WERI-Rb-1 (cell line): ENCODE results near the gene S100B.
"Not testable (repeated sequence)": the region's sequence is repeated elsewhere in the genome, so short reads cannot be mapped to it uniquely, and the experiment has no call there.

Experiments
- DNase-seq: peaks from one replicate; pipeline ENCODE4 v3.0.0-alpha.2; 2020
- H3K27ac ChIP-seq: fragments of 250-450 bp; sonication (Bioruptor Pico); 2 replicates; pipeline ENCODE4 v1.5.1; 2020; ENCODE audit warnings: mild to moderate bottlenecking, moderate library complexity
- H3K27me3 ChIP-seq: fragments of 250-450 bp; sonication (Bioruptor Pico); 2 replicates; pipeline ENCODE4 v1.5.1; 2021; ENCODE audit warnings: mild to moderate bottlenecking, low read depth, moderate library complexity; ENCODE audit not compliant: insufficient read depth, severe bottlenecking
- H3K36me3 ChIP-seq: fragments of 250-450 bp; sonication (Bioruptor Pico); 2 replicates; pipeline ENCODE4 v1.5.1; 2020; ENCODE audit warnings: mild to moderate bottlenecking, moderate library complexity
- H3K4me3 ChIP-seq: 2 replicates; pipeline ENCODE4 v1.5.1; 2011; ENCODE audit warnings: low read depth, mild to moderate bottlenecking, control low read depth, low read length
- H3K9me3 ChIP-seq: fragments of 250-450 bp; sonication (Bioruptor Pico); 2 replicates; pipeline ENCODE4 v1.5.1; 2021; ENCODE audit warnings: mild to moderate bottlenecking, moderate library complexity; ENCODE audit not compliant: severe bottlenecking
- TF ChIP-seq, protein P1 (sequence below): IDR thresholded peaks from 2 replicates; pipeline ENCODE4 v1.5.1; 2011; ENCODE audit warnings: low read depth, mild to moderate bottlenecking, control low read depth, inconsistent platforms, low read length

The S100B gene

GRCh38 chr21:46581780-46582307 lies 23.0 kb downstream of the S100B start:
- no peak overlapping the region for H3K27ac ChIP-seq
- no peak overlapping the region for H3K4me3 ChIP-seq
- no peak for DNase-seq
- TF ChIP-seq, protein P1, sequence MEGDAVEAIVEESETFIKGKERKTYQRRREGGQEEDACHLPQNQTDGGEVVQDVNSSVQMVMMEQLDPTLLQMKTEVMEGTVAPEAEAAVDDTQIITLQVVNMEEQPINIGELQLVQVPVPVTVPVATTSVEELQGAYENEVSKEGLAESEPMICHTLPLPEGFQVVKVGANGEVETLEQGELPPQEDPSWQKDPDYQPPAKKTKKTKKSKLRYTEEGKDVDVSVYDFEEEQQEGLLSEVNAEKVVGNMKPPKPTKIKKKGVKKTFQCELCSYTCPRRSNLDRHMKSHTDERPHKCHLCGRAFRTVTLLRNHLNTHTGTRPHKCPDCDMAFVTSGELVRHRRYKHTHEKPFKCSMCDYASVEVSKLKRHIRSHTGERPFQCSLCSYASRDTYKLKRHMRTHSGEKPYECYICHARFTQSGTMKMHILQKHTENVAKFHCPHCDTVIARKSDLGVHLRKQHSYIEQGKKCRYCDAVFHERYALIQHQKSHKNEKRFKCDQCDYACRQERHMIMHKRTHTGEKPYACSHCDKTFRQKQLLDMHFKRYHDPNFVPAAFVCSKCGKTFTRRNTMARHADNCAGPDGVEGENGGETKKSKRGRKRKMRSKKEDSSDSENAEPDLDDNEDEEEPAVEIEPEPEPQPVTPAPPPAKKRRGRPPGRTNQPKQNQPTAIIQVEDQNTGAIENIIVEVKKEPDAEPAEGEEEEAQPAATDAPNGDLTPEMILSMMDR, result no peak
- H3K27me3 ChIP-seq, result no peaks in the 10 kb centered on the region
- H3K36me3 ChIP-seq, result peaks cover 5% of the 10 kb centered on the region; the same call in 1 of the 2 replicates
- peaks cover 31% of the 10 kb centered on the region for H3K9me3 ChIP-seq

GRCh38 chr21:46579394-46579793 lies 25.5 kb downstream of the S100B start:
- not testable (repeated sequence) for DNase-seq, H3K4me3 ChIP-seq, H3K36me3 ChIP-seq, H3K27ac ChIP-seq, H3K27me3 ChIP-seq
- H3K9me3 ChIP-seq, result peaks cover 23% of the 10 kb centered on the region

DNA sequence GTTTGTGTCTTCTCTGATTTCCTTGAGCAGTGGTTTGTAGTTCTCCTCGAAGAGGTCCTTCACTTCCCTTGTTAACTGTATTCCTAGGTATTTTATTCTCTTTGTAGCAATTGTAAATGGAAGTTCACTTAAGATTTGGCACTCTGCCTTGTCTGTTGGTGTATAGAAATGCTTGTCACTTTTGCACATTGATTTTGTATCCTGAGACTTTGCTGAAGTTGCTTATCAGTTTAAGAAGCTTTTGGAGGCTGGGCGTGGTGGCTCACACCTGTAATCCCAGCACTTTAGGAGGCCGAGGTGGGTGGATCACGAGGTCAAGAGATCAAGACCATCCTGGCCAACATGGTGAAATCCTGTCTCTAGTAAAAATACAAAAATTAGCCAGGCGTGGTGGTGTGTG lies 27.1 kb downstream of the S100B start:
- peaks cover 19% of the 10 kb centered on the region for H3K9me3 ChIP-seq
- H3K27ac ChIP-seq, H3K36me3 ChIP-seq, H3K27me3 ChIP-seq, H3K4me3 ChIP-seq, DNase-seq: not testable (repeated sequence)

- Histone ChIP-seq H3K4me3 (no peak overlapping the region), H3K36me3 (peaks cover 21% of the 10 kb centered on the region), H3K27ac (no peak overlapping the region), H3K27me3 (no peaks in the 10 kb centered on the region), H3K9me3 (no peaks in the 10 kb centered on the region)
- DNase-seq, result no peak
- TF ChIP-seq, protein P1, result no peak
These were observed 32.0 kb downstream of the S100B start for GRCh38 chr21:46572850-46573249.

DNA sequence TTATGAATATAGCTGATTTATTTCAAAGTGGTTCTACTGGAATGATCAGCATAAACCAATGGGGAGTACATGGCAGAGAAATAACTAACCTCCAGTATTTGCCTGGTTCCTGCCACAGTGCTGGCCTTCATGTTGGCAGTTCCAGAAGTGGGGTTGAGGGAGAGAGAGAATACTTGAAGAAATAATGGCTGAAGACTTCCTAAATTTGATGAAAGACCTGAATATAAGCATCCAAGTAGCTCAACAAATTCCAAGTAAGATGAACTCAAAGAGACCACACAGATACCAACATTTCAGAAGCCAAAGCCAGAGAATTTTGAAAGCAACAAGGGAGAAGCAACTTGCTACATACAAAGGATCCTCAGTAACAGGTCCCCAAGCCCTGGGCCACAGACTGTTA lies 34.3 kb downstream of the S100B start:
- Histone ChIP-seq H3K4me3 (no peak overlapping the region), H3K27ac (no peak overlapping the region), H3K27me3 (no peaks in the 10 kb centered on the region), H3K9me3 (no peaks in the 10 kb centered on the region), H3K36me3 (peaks cover 42% of the 10 kb centered on the region)
- no peak for DNase-seq
- TF ChIP-seq, protein P1, result no peak

GRCh38 chr21:46570119-46570518 lies 34.8 kb downstream of the S100B start:
- TF ChIP-seq, protein P1, result no peak
- no peak for DNase-seq

DNA sequence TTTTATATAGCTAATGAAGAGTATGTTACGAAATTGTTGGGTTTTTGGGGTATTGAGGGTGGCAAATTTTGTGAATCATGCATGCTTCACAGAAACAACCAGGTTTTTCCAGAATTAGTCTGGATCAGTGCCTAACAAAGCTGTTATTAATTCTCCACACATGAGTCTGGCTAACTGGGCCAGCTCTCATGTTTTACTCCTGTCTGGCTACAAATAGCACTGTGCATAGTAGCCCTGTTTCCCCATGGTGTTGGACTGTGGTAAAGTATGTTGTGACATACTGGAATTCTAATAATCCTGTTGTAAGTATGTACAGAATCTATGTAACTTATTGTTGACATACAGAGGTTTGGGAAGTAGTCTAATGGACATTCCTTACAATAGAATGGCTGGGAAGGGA lies 35.8 kb downstream of the S100B start:
- no peak for DNase-seq
- peaks cover 47% of the 10 kb centered on the region for H3K36me3 ChIP-seq

More at GRCh38 chr21:46570119-46570518, 34.8 kb downstream of the S100B start:
- Histone ChIP-seq H3K36me3 (peaks cover 45% of the 10 kb centered on the region), H3K4me3 (no peak overlapping the region), H3K9me3 (no peaks in the 10 kb centered on the region), H3K27ac (no peak overlapping the region), H3K27me3 (no peaks in the 10 kb centered on the region)

More for the DNA sequence above, 35.8 kb downstream of the S100B start:
- Histone ChIP-seq H3K4me3 (no peak overlapping the region), H3K9me3 (no peaks in the 10 kb centered on the region), H3K27me3 (no peaks in the 10 kb centered on the region), H3K27ac (no peak overlapping the region)
- TF ChIP-seq, protein P1, result no peak
